NOMO-1 treated with DMSO at 0.1 percent for 48 hours (cell line): Measurements from ENCODE around the gene LBH.
A peak's percentile ranks its signal among the peaks of the same experiment; 100 is the strongest.

Experiments used
- DNase-seq: peaks from one replicate; lab custom pipeline; 2025; ENCODE audit not compliant: unreplicated experiment; lab: John Stamatoyannopoulos, UW

The LBH gene

GRCh38 chr2:30234180-30234971 lies 3.0 kb downstream of the LBH start:
- no peak for DNase-seq

GRCh38 chr2:30235008-30235655 lies 3.8 kb downstream of the LBH start:
- DNase-seq = no peak

GRCh38 chr2:30235859-30236535 lies 4.7 kb downstream of the LBH start:
- DNase-seq = no peak

GRCh38 chr2:30236591-30237238 lies 5.4 kb downstream of the LBH start:
- DNase-seq = no peak

GRCh38 chr2:30237239-30237965 lies 6.1 kb downstream of the LBH start:
- no peak for DNase-seq

- no peak for DNase-seq
Observed at GRCh38 chr2:30237966-30238800, 6.8 kb downstream of the LBH start.

GRCh38 chr2:30239308-30239985 lies 8.1 kb downstream of the LBH start:
- peak; percentile 37 for DNase-seq

GRCh38 chr2:30239986-30240752 lies 8.8 kb downstream of the LBH start:
- no peak for DNase-seq

- no peak for DNase-seq
Observed at GRCh38 chr2:30243231-30243630, 11.9 kb downstream of the LBH start.

- no peak for DNase-seq
Observed at GRCh38 chr2:30245364-30245763, 14.0 kb downstream of the LBH start.

GRCh38 chr2:30248791-30249190 lies 17.5 kb downstream of the LBH start:
- no peak for DNase-seq

- no peak for DNase-seq
Observed at GRCh38 chr2:30249354-30249753, 18.0 kb downstream of the LBH start.

GRCh38 chr2:30250421-30250820 lies 19.1 kb downstream of the LBH start:
- no peak for DNase-seq

GRCh38 chr2:30252723-30253701 lies 21.7 kb downstream of the LBH start:
- DNase-seq = peak; percentile 79

GRCh38 chr2:30253873-30254684 lies 22.7 kb downstream of the LBH start:
- DNase-seq = no peak

GRCh38 chr2:30254685-30255001 lies 23.3 kb downstream of the LBH start:
- DNase-seq = no peak

GRCh38 chr2:30255026-30255425 lies 23.7 kb downstream of the LBH start:
- DNase-seq = no peak
